HG02840 (cell line): Measurements from ENCODE around the gene LDLRAD4.

Experiments
- ATAC-seq: cut with Tn5 transposase; IDR thresholded peaks from one replicate; pipeline ENCODE4 v1.9.1; 2021; ENCODE audit warnings: mild to moderate bottlenecking, moderate library complexity, moderate number of reproducible peaks; ENCODE audit not compliant: unreplicated experiment, low FRiP score

LDLRAD4 gene

DNA sequence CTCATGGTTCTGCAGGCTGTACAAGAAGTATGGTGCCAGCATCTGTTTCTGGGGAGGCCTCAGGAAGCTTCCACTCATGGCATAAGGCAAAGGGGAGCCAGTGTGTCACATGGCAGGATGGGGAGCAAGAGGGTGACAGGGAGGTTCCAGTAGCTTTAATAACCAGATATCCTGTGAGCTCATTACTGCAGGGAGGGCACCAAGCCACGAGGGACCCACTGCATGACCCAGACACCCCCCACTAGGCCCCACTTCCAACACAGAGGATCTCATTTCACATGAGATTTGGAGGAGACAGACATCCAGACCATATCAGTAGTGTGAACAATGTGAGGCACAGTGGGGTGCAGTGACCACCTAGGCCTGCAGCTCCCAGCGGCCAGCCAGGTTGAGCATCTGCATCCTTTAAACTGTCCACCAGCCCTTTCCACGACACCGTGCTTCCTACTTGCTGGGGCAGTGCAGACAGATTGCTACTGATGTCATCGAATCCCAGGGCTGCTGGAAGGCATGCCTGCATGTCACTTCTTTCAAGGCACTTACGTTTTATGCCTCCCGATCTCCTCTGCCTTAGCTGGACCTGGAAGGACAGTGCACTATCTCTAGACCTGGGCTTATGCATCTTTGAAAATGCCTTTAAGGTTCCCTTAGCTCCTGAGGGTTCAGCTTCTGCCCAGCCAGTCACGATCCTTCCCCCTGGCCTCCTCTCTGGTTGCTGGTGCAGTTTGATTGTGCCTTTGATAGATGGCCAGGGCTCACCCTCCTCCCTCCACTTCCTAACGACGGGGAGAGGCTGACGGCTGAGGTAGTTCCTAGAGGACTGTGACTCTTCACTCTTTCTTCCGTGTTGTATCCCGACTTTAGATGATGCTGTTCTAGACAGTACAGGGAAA, 333.5 kb downstream of the LDLRAD4 start:
- no peak for ATAC-seq

GRCh38 chr18:13553449-13553848, 334.9 kb downstream of the LDLRAD4 start:
- ATAC-seq: no peak

- no peak for ATAC-seq
Measured at GRCh38 chr18:13555192-13555591, 336.6 kb downstream of the LDLRAD4 start.

- no peak for ATAC-seq
Measured at GRCh38 chr18:13555865-13556264, 337.3 kb downstream of the LDLRAD4 start.

DNA sequence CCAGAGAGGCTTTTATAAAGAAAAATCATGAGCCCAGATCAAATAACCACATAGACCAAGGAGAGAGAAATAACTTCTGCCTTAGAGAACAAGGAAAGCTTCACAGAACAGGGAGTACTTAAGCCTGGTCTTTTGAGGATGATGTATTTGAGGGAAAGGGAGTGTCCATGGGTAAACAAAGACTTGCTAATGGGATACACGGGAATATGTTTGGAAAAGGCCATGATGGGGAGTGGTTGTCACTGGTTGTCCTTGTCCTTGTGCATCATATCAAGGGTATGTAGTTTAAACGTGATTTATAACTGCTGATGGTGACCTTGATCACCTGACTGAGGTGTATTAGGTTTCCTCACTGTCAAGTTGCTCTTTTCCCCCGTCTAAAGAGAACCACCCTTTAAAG, 337.9 kb downstream of the LDLRAD4 start:
- ATAC-seq: no peak

DNA sequence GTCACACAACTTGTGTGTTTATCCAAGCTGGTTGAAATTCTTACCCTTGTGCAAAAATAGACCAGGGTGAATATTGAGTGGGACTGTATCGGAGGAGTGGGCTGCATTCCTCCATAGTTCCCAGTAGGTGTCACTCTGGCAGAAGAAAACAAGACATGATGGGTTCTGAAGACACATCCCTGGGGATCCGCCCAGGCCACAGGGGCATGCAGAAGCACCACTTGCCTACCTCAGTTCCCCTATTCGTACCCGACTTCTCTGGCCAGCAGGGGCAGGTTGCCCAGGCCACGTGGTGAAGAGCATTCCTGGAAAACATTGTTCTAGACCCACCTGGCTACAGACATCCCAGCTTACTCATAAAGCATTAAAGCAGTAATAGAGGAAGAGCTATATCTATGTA, 339.6 kb downstream of the LDLRAD4 start:
- peak; percentile 55 for ATAC-seq

DNA sequence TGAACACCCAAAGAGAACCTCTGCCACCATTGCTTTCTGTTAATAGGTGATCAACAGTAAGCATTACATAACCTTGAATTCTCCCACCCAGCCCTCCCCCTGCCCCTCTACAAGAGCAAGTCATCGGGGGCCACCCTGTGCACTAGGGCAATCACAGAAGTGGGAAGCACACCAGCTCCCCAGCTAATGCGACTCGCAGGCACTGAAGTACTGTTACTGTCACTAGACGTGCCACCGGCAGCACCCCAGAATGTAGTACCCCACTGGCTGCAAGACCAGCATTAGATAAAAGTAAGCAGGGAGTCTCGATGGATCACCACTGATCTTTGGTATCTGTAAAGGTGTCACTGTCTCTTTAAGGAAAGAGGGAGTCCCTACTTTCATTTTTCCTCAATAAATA, 340.2 kb downstream of the LDLRAD4 start:
- ATAC-seq: no peak

GRCh38 chr18:13559754-13560153, 341.2 kb downstream of the LDLRAD4 start:
- ATAC-seq: no peak

DNA sequence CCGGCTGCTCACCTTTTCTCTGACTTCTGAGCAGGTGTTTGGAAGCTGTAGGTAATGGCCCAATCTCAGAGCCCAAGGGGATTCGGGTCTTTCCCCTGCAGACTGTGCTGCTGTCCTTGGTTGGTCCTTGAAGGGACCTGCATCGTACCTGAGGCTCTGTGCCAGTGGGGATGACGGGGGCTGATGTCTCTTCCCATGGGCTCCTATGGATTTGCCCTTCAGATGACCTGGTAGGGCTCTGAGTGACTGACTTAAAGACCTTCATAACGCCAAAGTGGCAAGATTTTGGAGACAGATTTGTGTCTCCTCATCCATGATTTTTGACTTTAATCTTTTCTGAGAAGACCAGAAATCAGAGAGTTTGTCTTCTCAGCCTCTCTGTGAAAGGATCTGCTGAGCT, 341.7 kb downstream of the LDLRAD4 start:
- ATAC-seq: no peak

DNA sequence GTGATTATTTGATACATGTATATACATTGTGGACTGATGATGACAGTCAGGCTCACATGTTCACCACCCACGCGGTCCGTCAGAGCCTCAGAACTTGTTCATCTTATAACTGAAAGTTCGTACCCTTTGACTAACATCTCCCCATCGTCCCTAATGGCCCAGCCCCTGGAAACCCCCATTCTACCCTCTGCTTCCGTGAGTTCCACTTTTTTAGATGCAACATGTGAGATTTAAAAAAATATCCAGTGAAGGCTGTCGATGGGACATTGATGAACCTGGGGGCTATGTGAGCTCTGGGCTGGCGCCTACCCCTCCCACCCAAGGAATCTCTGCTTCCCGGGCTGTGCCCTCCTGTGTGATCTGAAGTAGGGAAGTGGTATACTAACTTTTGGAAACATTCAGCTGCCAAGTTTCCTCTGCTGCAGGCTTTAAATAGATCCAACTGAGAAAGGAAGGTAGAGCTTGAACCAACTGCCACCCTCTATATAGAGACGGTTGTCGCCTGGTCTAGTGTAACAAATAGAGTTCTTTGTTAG, 344.0 kb downstream of the LDLRAD4 start:
- peak; percentile 54 for ATAC-seq

DNA sequence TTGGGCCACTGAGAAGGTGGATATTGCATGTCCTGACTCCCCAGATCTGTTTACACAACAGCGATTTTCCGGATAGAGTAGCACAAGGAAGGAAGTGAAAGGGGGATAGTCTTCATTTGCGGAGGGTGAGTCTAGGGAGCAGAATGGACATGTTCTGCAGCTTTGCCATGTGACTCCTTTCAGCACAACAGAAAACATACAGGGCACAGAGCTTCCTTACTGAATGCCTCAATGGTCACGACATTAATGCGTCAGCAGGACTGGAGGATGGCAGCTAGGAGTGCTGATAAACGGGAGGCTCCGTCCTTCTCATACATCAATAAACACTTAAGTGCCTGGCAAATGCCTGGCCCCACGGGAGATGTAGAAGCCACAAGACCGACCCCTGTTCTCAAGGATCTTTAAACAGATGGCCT, 344.8 kb downstream of the LDLRAD4 start:
- ATAC-seq: no peak

DNA sequence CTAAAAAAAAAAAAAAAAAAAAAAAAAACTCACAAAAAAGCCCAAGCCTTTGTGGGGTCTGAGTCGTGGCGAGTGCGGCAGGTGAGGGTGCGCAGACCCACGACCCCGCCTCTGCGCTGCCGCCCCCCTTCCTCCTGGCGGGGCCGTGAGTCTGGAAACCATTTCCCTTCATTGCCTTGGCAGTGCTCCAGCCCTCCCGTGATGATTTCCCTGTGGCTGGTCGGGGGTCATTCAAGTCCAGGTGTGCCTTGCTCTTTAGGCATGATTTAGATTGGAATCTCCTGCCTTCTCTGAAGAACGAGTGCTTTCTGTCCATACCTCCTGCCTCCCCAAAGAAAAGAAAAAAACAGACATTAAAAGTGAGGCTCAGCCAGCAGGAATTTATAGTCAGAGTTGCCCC, 346.0 kb downstream of the LDLRAD4 start:
- ATAC-seq: no peak

DNA sequence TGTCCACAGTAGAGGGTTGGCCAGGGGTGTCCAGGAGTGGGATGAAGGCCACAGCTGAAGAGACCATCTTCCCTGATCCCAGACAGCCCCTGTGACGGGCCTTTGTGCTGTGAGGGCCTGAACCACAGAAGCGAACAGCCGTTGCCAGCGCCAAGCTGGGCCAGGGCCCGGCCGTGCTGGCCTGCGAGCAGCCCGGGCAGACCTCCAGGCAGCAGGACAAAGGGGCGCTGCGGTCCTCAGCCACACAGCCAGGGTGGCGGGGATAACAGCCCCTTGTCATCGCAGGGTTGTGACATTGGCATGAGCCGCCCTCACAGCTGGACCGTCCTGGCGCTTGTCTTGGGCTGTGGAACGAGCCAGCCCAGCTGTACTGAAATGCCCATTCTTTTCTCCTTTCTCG, 346.7 kb downstream of the LDLRAD4 start:
- ATAC-seq: no peak

- ATAC-seq: peak; percentile 52
Measured at GRCh38 chr18:13566941-13567746, 348.6 kb downstream of the LDLRAD4 start.

GRCh38 chr18:13568443-13569392, 350.2 kb downstream of the LDLRAD4 start:
- peak; percentile 49 for ATAC-seq

DNA sequence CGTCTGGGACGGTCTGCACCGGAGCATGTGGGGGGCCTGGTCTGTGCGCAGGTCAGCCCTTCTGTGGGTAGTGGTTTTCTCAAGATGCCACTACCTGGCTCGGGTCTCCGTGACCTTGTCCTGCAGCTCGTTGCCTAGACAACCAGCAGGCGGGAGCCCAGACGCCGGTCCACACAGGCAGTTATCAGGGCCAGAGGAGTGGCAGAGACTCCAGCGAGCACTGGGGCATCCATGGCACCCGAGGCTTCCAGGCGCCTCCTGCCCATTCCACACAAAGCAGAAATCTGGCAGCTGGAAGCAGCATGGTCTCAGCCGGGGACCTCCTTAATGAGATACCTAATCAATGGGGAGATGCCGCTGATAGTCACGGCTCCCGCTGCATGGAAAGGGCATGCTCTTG, 351.7 kb downstream of the LDLRAD4 start:
- no peak for ATAC-seq

GRCh38 chr18:13570856-13571495, 352.4 kb downstream of the LDLRAD4 start:
- ATAC-seq: no peak

GRCh38 chr18:13572148-13572547, 353.6 kb downstream of the LDLRAD4 start:
- no peak for ATAC-seq

GRCh38 chr18:13572721-13573120, 354.2 kb downstream of the LDLRAD4 start:
- ATAC-seq: no peak

DNA sequence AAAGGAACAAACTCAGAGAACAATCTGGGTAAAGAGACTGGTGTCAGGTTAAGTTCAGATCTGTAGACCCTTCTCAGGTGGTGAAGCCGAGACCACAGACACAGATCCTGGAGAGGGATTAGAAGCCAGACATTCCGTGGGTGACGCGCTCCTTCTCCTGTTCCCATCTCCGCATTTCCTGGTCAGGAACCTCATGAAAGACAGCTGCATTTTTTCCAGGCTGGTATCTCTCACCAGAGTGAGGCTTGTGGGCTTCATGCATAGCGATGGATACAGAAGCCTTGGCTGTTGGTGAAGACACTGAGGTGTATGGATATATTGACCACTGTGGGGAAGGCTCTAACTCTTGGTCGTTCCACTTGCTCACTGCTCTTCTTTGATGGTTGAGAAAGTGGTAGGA, 355.2 kb downstream of the LDLRAD4 start:
- no peak for ATAC-seq
